Activated T-cell treated with anti-CD3 and anti-CD28 coated beads for 24 hours (primary cell): ENCODE data around the gene TMEM181.
"Not testable (repeated sequence)": the region's sequence is repeated elsewhere in the genome, so short reads cannot be mapped to it uniquely, and the experiment has no call there.

Experiments used
- DNase-seq: peaks from one replicate; pipeline ENCODE4 v3.0.0-alpha.2; 2020; ENCODE audit warnings: low read depth

Gene TMEM181

GRCh38 chr6:158621694-158622544 is 62.0 kb downstream of the TMEM181 start:
- no peak for DNase-seq

GRCh38 chr6:158622545-158623190 is 62.8 kb downstream of the TMEM181 start:
- no peak for DNase-seq

- no peak for DNase-seq
These were observed 65.1 kb downstream of the TMEM181 start for GRCh38 chr6:158624684-158625682.

- DNase-seq, result no peak
These were observed 66.0 kb downstream of the TMEM181 start for GRCh38 chr6:158625881-158626305.

GRCh38 chr6:158626360-158627167 is 66.7 kb downstream of the TMEM181 start:
- DNase-seq, result no peak

GRCh38 chr6:158627168-158627939 is 67.5 kb downstream of the TMEM181 start:
- no peak for DNase-seq

GRCh38 chr6:158627940-158628211 is 68.0 kb downstream of the TMEM181 start:
- DNase-seq, result no peak

- DNase-seq, result no peak
These were observed 68.7 kb downstream of the TMEM181 start for GRCh38 chr6:158628542-158628941.

GRCh38 chr6:158629367-158630221 is 69.7 kb downstream of the TMEM181 start:
- DNase-seq, result no peak

- no peak for DNase-seq
These were observed 71.2 kb downstream of the TMEM181 start for GRCh38 chr6:158630938-158631616.

GRCh38 chr6:158631678-158632537 is 72.0 kb downstream of the TMEM181 start:
- DNase-seq, result no peak

GRCh38 chr6:158632538-158633119 is 72.7 kb downstream of the TMEM181 start:
- DNase-seq, result not testable (repeated sequence)

- no peak for DNase-seq
These were observed 73.2 kb downstream of the TMEM181 start for GRCh38 chr6:158633127-158633526.

- DNase-seq, result no peak
These were observed 75.0 kb downstream of the TMEM181 start for GRCh38 chr6:158634695-158635426.

GRCh38 chr6:158635427-158636073 is 75.7 kb downstream of the TMEM181 start:
- no peak for DNase-seq

GRCh38 chr6:158636778-158637177 is 76.9 kb downstream of the TMEM181 start:
- DNase-seq, result no peak
